Cardiac fibroblast (primary cell): ENCODE data around the gene NUB1.

ENCODE experiments used
- DNase-seq, 2 donors: peaks; one replicate each; pipeline versions ENCODE4 v3.0.0 to v3.0.0-alpha.2; 2010; ENCODE audit warnings: low read depth in 2 of 2
- H3K4me3 ChIP-seq, 2 donors: replicated peaks in 1 of 2; 1 replicate in 1 of 2; 2 replicates in 1 of 2; pipeline ENCODE4 v1.5.1; 2011; ENCODE audit warnings: low read depth in 2 of 2, low read length in 2 of 2, mild to moderate bottlenecking in 2 of 2, moderate library complexity in 1 of 2
- TF ChIP-seq, protein P1 (sequence below): IDR thresholded peaks from one replicate; pipeline ENCODE4 v1.5.1; 2011; ENCODE audit warnings: low read depth, mild to moderate bottlenecking, low read length, inconsistent platforms

NUB1 gene

DNA sequence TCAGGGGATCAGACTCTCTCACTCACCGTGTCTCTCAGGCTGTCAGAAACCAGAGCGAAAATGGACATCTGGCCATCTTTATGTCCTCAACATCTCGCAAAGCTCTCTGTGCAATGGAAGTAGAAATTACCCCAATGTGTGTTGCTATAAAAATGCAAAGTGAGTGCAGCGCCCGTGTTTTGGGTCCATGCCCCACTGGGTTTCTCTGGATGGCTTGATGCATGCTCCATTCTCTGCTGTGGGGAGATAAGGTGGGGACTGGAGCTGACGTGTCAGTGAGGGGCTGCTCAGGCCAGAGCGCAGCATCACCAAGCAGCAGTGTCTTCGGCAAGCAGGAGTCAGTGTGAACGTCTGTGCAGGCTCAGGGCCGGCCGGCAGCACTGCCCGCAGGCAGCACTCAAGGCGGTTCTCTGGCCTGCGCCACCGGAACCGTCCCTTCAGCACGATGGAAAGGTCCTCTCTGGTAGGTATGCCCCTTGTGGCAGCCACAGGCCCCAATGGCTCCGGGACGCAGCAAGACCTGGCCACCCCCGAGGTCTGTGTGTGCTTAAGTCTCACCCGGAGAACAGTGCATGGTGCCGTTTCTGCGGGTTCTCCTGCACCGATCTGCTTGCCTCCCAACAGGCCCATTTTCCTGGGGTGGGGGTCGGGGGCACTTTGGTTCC is 38.1 kb downstream of the NUB1 start:
- TF ChIP-seq, protein P1, sequence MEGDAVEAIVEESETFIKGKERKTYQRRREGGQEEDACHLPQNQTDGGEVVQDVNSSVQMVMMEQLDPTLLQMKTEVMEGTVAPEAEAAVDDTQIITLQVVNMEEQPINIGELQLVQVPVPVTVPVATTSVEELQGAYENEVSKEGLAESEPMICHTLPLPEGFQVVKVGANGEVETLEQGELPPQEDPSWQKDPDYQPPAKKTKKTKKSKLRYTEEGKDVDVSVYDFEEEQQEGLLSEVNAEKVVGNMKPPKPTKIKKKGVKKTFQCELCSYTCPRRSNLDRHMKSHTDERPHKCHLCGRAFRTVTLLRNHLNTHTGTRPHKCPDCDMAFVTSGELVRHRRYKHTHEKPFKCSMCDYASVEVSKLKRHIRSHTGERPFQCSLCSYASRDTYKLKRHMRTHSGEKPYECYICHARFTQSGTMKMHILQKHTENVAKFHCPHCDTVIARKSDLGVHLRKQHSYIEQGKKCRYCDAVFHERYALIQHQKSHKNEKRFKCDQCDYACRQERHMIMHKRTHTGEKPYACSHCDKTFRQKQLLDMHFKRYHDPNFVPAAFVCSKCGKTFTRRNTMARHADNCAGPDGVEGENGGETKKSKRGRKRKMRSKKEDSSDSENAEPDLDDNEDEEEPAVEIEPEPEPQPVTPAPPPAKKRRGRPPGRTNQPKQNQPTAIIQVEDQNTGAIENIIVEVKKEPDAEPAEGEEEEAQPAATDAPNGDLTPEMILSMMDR = no peak
- no peak overlapping the region for H3K4me3 ChIP-seq
- DNase-seq = no peak

DNA sequence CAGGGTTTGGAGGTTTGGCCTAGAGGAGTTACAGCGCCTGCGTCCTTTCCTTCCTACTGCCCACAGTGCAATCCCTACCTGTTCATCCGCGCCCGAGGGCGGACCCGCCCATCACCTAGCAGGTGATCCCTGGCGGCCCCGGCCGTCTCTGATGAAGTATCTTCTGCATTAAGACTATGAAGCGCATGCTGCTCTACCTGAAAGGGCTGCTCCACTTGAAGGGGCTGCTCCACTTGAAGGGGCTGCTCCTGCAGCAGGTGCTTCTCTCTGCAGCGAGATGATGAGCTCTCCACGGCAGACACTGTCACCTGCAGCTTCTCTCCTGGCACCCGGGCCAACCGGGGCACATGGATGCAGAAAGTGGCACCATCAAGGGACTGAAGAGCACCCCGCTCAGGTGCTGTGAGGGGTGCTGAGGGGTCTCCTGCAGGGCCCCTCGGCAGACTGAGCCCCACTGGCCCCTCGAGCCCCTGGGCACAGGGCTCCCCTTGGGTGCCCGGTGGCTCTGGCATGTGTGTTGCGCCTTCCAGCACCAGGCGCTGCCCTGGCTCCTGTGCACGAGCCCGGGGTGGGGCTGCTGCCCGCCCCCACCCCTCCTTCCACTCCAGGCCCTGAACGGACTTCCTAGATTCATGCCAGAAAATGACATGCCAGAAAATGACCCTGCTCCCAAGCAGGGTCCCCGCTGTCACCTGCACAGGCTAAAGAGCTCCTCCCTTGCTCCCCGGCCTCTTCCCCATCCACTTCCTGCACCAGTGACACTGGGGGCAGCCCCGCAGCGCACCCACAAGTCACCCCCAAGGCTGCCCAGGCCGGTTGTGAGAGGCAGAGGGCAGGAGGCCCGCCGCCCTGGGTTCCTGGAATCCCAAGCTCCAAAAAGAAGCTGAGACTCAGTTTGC is 38.8 kb downstream of the NUB1 start:
- no peak overlapping the region for H3K4me3 ChIP-seq
- no peak for DNase-seq
- TF ChIP-seq, protein P1 = no peak

- TF ChIP-seq, protein P1 = no peak
- no peak for DNase-seq
- H3K4me3 ChIP-seq = no peak overlapping the region
Observed at GRCh38 chr7:151381098-151381347, 39.4 kb downstream of the NUB1 start.

GRCh38 chr7:151381348-151382078 is 39.9 kb downstream of the NUB1 start:
- DNase-seq = no peak
- H3K4me3 ChIP-seq = no peak overlapping the region
- TF ChIP-seq, protein P1 = no peak

GRCh38 chr7:151382079-151382885 is 40.7 kb downstream of the NUB1 start:
- DNase-seq = no peak
- no peak overlapping the region for H3K4me3 ChIP-seq
- TF ChIP-seq, protein P1 = no peak

- DNase-seq = no peak
- H3K4me3 ChIP-seq = no peak overlapping the region
- TF ChIP-seq, protein P1 = no peak
Observed at GRCh38 chr7:151383638-151384351, 42.2 kb downstream of the NUB1 start.
